ENCODE results near the gene DLX3. TPM values are rescaled to one million over a fixed set of nuclear protein-coding genes. Genes with fewer than 3 reads are reported as not detected.

DLX3 gene
- total RNA-seq, 3 donors from 2014 or later (not counting 1 experiment from before 2014, with no cell fraction given), result not detected

DNA sequence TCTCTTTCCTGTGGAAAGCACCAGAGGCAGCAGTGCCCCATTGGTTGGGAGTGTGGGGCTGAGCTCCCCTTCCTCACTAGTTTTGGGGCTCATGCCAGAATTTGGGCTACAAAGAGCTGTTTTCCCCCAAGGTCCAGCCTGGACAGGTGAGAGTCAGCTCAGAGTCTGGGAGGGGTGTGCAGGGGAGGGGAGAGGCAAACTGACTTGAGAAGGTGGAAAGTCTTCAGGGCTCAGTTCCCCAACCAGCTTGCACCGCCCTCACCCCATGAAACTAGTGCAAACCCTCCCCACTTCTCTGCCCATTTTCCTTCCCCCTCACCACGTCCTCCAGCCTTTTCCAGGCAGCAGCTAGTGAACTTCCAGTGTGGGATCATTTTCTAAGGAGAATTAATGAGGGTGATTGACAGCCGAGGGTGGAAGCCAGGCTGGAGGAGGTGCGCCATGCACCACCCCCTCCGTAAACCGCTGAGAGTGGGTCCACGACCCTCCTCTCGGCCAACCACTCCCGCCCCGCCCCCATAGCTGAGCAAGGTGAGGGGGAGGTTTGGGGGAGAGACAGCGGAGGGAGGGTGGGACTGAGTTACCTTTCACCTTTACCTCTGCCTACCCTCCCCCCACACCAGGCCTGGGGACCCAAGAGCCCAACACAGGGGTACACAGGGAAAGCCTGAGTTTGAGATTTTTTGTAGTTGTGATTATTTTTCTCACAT lies 32.3 kb downstream of the DLX3 start:
- TF ChIP-seq, protein P1, sequence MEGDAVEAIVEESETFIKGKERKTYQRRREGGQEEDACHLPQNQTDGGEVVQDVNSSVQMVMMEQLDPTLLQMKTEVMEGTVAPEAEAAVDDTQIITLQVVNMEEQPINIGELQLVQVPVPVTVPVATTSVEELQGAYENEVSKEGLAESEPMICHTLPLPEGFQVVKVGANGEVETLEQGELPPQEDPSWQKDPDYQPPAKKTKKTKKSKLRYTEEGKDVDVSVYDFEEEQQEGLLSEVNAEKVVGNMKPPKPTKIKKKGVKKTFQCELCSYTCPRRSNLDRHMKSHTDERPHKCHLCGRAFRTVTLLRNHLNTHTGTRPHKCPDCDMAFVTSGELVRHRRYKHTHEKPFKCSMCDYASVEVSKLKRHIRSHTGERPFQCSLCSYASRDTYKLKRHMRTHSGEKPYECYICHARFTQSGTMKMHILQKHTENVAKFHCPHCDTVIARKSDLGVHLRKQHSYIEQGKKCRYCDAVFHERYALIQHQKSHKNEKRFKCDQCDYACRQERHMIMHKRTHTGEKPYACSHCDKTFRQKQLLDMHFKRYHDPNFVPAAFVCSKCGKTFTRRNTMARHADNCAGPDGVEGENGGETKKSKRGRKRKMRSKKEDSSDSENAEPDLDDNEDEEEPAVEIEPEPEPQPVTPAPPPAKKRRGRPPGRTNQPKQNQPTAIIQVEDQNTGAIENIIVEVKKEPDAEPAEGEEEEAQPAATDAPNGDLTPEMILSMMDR (IDR thresholded peaks at IDR 0.05), result no peak
- peaks cover 31 to 33% of the 10 kb centered on the region in 2 donors for H3K4me1 Mint-ChIP-seq
- no peaks in the 10 kb centered on the region for H3K36me3 Mint-ChIP-seq
- DNase-seq (no peak), ATAC-seq (no peak)
- no peak overlapping the region for H3K4me3 Mint-ChIP-seq
- WGBS (ENCODE audit: insufficient coverage), result 6% methylated on average over 3 of the region's 11 CpGs
- Histone ChIP-seq H3K27me3 (ENCODE audit: control insufficient read depth, insufficient read depth, low read length) (peaks cover 50% of the 10 kb centered on the region), H3K27ac (ENCODE audit: low read length) (no peak overlapping the region), H3K4me1 (ENCODE audit: control insufficient read depth, insufficient read depth, low read length) (peaks cover 21% of the 10 kb centered on the region), H3K4me3 (ENCODE audit: low read length) (no peak overlapping the region), H3K36me3 (ENCODE audit: control insufficient read depth, insufficient read depth, low read length) (no peaks in the 10 kb centered on the region), H3K9me3 (ENCODE audit: control insufficient read depth, insufficient read depth, low read length) (no peaks in the 10 kb centered on the region)
- H3K9me3 Mint-ChIP-seq, result no peaks in the 10 kb centered on the region
- peaks cover 49 to 56% of the 10 kb centered on the region in 2 donors for H3K27me3 Mint-ChIP-seq (ENCODE audit: low read depth in 2 of 2)
- no peak overlapping the region for H3K27ac Mint-ChIP-seq
- intact Hi-C loops (cut with micrococcal nuclease), result no loop called here

DNA sequence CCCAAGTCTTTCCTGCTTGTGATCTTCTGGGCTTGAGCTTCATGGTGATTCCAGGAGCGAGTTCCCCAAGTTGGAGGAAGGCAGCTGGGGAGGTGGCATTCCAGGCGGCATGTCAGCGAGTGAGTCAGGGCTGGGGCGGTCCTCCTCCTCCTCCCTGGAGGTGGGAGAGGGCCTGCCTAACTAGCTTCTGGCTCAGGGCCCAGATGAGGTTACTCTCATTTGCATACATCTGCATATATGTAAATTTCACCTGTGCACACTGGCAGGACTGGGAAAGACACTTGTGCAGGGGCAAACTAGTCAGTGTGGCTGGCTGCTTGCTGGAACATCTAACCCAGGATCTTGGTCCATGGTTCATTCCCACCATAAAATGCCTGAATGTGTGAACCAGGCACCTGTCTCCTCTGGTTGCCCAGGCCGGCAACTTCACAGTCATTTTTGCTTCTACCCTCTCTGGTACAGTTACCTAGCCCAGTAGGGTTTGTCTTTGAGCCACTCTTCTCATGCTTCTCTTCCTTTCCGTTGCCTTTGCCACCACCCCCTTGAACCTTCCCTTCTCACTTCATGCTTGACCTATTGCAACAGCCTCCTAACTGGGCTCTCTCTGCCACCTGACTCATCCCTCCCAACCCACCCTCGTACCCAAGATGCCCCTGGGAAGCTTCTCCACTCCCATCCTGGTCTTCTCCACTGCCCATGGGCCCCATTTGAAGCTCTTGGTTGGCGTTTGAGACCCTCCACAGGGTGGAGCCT lies 35.7 kb downstream of the DLX3 start:
- Histone ChIP-seq H3K4me1 (ENCODE audit: control insufficient read depth, insufficient read depth, low read length) (peaks cover 9% of the 10 kb centered on the region), H3K4me3 (ENCODE audit: low read length) (no peak overlapping the region), H3K27me3 (ENCODE audit: control insufficient read depth, insufficient read depth, low read length) (peaks cover 22% of the 10 kb centered on the region), H3K27ac (ENCODE audit: low read length) (no peak overlapping the region), H3K9me3 (ENCODE audit: control insufficient read depth, insufficient read depth, low read length) (no peaks in the 10 kb centered on the region), H3K36me3 (ENCODE audit: control insufficient read depth, insufficient read depth, low read length) (no peaks in the 10 kb centered on the region)
- intact Hi-C loops (cut with micrococcal nuclease), result no loop called here
- H3K9me3 Mint-ChIP-seq, result no peaks in the 10 kb centered on the region
- no peak overlapping the region for H3K27ac Mint-ChIP-seq
- H3K4me1 Mint-ChIP-seq, result peaks cover 11 to 13% of the 10 kb centered on the region in 2 donors
- 75% methylated on average over 6 of the region's 8 CpGs for WGBS (ENCODE audit: insufficient coverage)
- TF ChIP-seq, protein P1 (IDR thresholded peaks at IDR 0.05), result no peak
- no peak overlapping the region for H3K4me3 Mint-ChIP-seq
- H3K27me3 Mint-ChIP-seq (ENCODE audit: low read depth in 2 of 2), result peaks cover 24 to 38% of the 10 kb centered on the region in 2 donors
- ATAC-seq (no peak), DNase-seq (no peak)
- no peaks in the 10 kb centered on the region for H3K36me3 Mint-ChIP-seq

DNA sequence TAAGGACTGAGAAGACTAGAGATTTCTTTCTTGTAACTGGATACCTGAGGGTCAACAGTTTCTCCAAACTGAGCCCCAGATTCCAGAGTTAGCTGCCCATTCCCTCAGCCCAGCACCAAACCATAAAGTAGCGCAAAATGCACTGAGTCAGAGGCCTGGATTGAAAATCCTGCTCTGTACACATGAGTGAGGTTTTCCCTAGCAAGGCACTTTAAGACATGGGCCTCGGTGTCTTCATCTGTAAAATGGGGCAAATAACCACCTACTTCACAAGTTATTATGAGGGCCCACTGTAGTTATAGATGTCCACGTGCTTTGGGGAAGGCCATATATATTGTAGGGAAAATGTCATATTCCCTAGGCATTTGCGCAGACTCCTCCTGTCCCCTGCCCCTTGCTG lies 36.3 kb downstream of the DLX3 start:
- intact Hi-C loops (cut with micrococcal nuclease), result no loop called here
- no peak overlapping the region for H3K4me3 Mint-ChIP-seq
- H3K9me3 ChIP-seq (ENCODE audit: control insufficient read depth, insufficient read depth, low read length), result no peaks in the 10 kb centered on the region
- H3K27me3 ChIP-seq (ENCODE audit: control insufficient read depth, insufficient read depth, low read length), result peaks cover 16% of the 10 kb centered on the region
- peaks cover 3% of the 10 kb centered on the region for H3K4me1 ChIP-seq (ENCODE audit: control insufficient read depth, insufficient read depth, low read length)
- DNase-seq (no peak), ATAC-seq (no peak)
- H3K27ac ChIP-seq (ENCODE audit: low read length), result no peak overlapping the region
- TF ChIP-seq, protein P1 (IDR thresholded peaks at IDR 0.05), result no peak
- no peaks in the 10 kb centered on the region for H3K9me3 Mint-ChIP-seq
- H3K27ac Mint-ChIP-seq, result no peak overlapping the region
- WGBS (ENCODE audit: insufficient coverage), result 90% methylated on average over 2 of the region's 4 CpGs
- no peaks in the 10 kb centered on the region for H3K36me3 Mint-ChIP-seq
- H3K36me3 ChIP-seq (ENCODE audit: control insufficient read depth, insufficient read depth, low read length), result no peaks in the 10 kb centered on the region
- H3K4me3 ChIP-seq (ENCODE audit: low read length), result no peak overlapping the region
- H3K4me1 Mint-ChIP-seq, result peaks cover 5 to 6% of the 10 kb centered on the region in 2 donors
- peaks cover 24 to 38% of the 10 kb centered on the region in 2 donors for H3K27me3 Mint-ChIP-seq (ENCODE audit: low read depth in 2 of 2)
